Activated CD4-positive, alpha-beta T cell treated with anti-CD3 and anti-CD28 coated beads, Interleukin-2, amount 50 U/mL, for 24 hours (primary cell): ENCODE results near the gene TMEM45A.
A peak's percentile ranks its signal among the peaks of the same experiment; 100 is the strongest.
"Not testable (repeated sequence)": the region's sequence is repeated elsewhere in the genome, so short reads cannot be mapped to it uniquely, and the experiment has no call there.

ENCODE experiments used
- DNase-seq, 2 donors: peaks; one replicate each; pipeline ENCODE4 v3.0.0-alpha.2; 2020; ENCODE audit warnings: low read depth in 1 of 2, low spot score in 1 of 2

The TMEM45A gene

GRCh38 chr3:100570811-100571210, 78.4 kb downstream of the TMEM45A start:
- no peak for DNase-seq

GRCh38 chr3:100574536-100574935, 82.1 kb downstream of the TMEM45A start:
- no peak for DNase-seq

GRCh38 chr3:100575704-100576103, 83.3 kb downstream of the TMEM45A start:
- no peak for DNase-seq

GRCh38 chr3:100577382-100578008, 85.1 kb downstream of the TMEM45A start:
- no peak for DNase-seq

- DNase-seq, result no peak
Measured at GRCh38 chr3:100578646-100579045, 86.2 kb downstream of the TMEM45A start.

- no peak for DNase-seq
Measured at GRCh38 chr3:100580147-100580546, 87.7 kb downstream of the TMEM45A start.

GRCh38 chr3:100581650-100582049, 89.2 kb downstream of the TMEM45A start:
- DNase-seq, result no peak

GRCh38 chr3:100582157-100582556, 89.7 kb downstream of the TMEM45A start:
- not testable (repeated sequence) for DNase-seq

GRCh38 chr3:100584101-100584660, 91.8 kb downstream of the TMEM45A start:
- no peak for DNase-seq

GRCh38 chr3:100586832-100587231, 94.4 kb downstream of the TMEM45A start:
- no peak for DNase-seq

GRCh38 chr3:100588251-100588650, 95.8 kb downstream of the TMEM45A start:
- DNase-seq, result no peak

GRCh38 chr3:100590114-100590839, 97.9 kb downstream of the TMEM45A start:
- DNase-seq, result peak; percentile 19 to 59

GRCh38 chr3:100590840-100591147, 98.4 kb downstream of the TMEM45A start:
- DNase-seq, result no peak

- no peak for DNase-seq
Measured at GRCh38 chr3:100591411-100591810, 99.0 kb downstream of the TMEM45A start.

GRCh38 chr3:100600181-100601042, 108.0 kb downstream of the TMEM45A start:
- no peak for DNase-seq

- DNase-seq, result no peak
Measured at GRCh38 chr3:100602506-100603444, 110.4 kb downstream of the TMEM45A start.

GRCh38 chr3:100603469-100603868, 111.0 kb downstream of the TMEM45A start:
- DNase-seq, result no peak

- no peak for DNase-seq
Measured at GRCh38 chr3:100605358-100605757, 112.9 kb downstream of the TMEM45A start.

- no peak for DNase-seq
Measured at GRCh38 chr3:100606894-100607512, 114.6 kb downstream of the TMEM45A start.

GRCh38 chr3:100609305-100609704, 116.9 kb downstream of the TMEM45A start, which contains the start of gene ADGRG7:
Gene ADGRG7 (plus strand): TSS chr3:100609601. CDS start chr3:100609857, 256 bp downstream.
- no peak for DNase-seq
